NOMO-1 treated with DMSO at 0.1 percent for 48 hours (cell line): Measurements from ENCODE around the gene OR11H1.
"Not testable (repeated sequence)": the region's sequence is repeated elsewhere in the genome, so short reads cannot be mapped to it uniquely, and the experiment has no call there.

ENCODE experiments used
- DNase-seq: peaks from one replicate; lab custom pipeline; 2025; ENCODE audit not compliant: unreplicated experiment; lab: John Stamatoyannopoulos, UW

OR11H1 gene, protein sequence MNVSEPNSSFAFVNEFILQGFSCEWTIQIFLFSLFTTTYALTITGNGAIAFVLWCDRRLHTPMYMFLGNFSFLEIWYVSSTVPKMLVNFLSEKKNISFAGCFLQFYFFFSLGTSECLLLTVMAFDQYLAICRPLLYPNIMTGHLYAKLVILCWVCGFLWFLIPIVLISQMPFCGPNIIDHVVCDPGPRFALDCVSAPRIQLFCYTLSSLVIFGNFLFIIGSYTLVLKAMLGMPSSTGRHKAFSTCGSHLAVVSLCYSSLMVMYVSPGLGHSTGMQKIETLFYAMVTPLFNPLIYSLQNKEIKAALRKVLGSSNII

GRCh38 chr22:15527892-15528291 is at the start of gene OR11H1:
TSS of gene OR11H1 (plus strand) at chr22:15528192. CDS start at chr22:15528192, 0 bp downstream.
- DNase-seq = not testable (repeated sequence)

DNA sequence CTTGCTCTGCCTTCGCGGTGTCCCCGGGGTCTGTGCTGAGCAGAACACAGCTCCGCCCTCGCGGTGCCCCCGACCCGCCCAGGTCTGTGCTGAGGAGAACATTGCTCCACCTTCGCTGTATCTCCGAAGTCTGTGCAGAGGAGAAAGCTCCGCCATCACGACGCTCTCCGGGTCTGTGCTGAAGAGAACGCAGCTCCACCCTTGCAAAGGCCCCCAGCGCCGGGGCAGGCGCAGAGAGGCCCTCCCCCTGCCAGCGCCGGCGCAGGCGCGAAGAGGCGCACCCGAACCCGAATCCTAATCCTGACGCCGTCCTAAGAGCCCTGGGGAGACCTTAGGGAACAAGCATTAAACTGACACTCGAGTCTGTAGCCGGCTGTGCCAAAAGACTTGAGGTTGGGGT is 18.0 kb upstream of the OR11H1 start:
- DNase-seq = not testable (repeated sequence)

DNA sequence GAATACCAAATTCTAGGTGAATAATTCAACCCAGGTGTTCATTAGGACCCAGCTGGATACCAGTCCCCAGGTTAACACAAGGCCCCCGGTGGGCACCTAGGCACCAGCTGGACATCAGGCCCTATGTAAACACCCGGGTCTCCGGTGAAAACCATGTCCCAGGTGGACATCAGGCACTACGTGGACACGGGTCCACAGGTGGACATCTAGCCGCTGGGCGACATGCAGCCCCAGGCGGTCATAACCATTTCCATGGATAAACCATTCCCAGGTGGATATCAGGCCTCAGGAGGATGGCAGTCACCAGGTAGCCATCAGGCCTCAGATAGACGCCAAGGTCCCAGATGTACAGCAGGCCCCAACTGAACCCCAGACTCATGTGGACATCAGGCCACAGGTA is 12.1 kb upstream of the OR11H1 start:
- DNase-seq = not testable (repeated sequence)

- DNase-seq = not testable (repeated sequence)
These were observed 25.8 kb downstream of the OR11H1 start for GRCh38 chr22:15553767-15554166.

DNA sequence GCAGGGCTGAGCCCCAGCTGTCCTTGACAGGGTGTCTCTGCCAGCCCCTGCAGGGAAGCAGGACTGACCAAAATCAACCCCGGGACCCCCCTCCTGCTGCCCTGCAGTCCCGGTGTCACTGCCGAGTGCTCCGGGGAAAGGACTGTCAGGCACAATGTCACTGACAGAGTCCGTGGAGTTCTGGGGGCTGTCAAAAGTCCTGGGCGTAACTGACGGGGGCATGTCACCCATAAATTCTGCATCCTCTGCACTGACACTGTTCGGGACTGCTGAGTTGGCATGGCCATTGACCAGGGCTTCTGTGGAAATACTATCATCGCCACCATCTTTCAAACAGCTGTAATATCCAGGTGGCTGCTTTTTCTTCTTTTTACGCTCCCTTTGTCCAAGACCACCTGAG is 35.5 kb downstream of the OR11H1 start:
- not testable (repeated sequence) for DNase-seq

DNA sequence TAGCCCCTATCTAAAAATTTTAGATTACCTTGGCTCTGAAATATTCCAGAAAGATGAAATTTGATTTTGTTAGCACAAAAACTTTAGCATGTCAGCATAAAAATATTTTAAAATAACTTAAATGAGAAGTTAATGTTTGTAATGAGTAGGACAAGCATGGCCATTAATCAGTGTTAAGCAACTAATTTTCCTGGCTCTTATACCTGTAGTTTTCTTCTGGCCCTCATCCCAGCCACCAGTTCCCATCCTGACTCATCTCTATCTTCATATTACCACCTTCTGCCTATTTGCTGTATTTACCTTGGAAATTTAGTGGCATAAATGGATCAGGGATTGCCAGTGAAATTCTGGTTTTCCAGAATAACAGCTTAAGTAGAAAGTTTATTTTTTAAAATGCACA is 37.1 kb downstream of the OR11H1 start:
- DNase-seq = not testable (repeated sequence)
